ENCODE results near the gene ZBTB7C.

The ZBTB7C gene

GRCh38 chr18:48003426-48004349 is 405.5 kb downstream of the ZBTB7C start:
- no peak for TF ChIP-seq CTCF (IDR thresholded peaks at IDR 0.05; ENCODE audit: control insufficient read depth, extremely low read depth, insufficient read depth)
- DNase-seq (ENCODE audit: low read depth), result no peak
- no peak overlapping the region for H3K4me3 ChIP-seq (ENCODE audit: low read depth, low read length)

GRCh38 chr18:48002933-48003365 is 406.2 kb downstream of the ZBTB7C start:
- TF ChIP-seq CTCF (IDR thresholded peaks at IDR 0.05; ENCODE audit: control insufficient read depth, extremely low read depth, insufficient read depth), result no peak
- no peak for DNase-seq (ENCODE audit: low read depth)
- no peak overlapping the region for H3K4me3 ChIP-seq (ENCODE audit: low read depth, low read length)

- no peak for DNase-seq (ENCODE audit: low read depth)
- no peak for TF ChIP-seq CTCF (IDR thresholded peaks at IDR 0.05; ENCODE audit: control insufficient read depth, extremely low read depth, insufficient read depth)
Observed at GRCh38 chr18:48000701-48001100, 408.5 kb downstream of the ZBTB7C start.

GRCh38 chr18:47999801-48000248 is 409.4 kb downstream of the ZBTB7C start:
- no peak overlapping the region for H3K4me3 ChIP-seq (ENCODE audit: low read depth, low read length)
- no peak for TF ChIP-seq CTCF (IDR thresholded peaks at IDR 0.05; ENCODE audit: control insufficient read depth, extremely low read depth, insufficient read depth)
- DNase-seq (ENCODE audit: low read depth), result no peak

More at GRCh38 chr18:48000701-48001100, 408.5 kb downstream of the ZBTB7C start:
- no peak overlapping the region for H3K4me3 ChIP-seq (ENCODE audit: low read depth, low read length)

GRCh38 chr18:47997338-47997780 is 411.8 kb downstream of the ZBTB7C start:
- peak; percentile 37 for TF ChIP-seq CTCF (IDR thresholded peaks at IDR 0.05; ENCODE audit: control insufficient read depth, extremely low read depth, insufficient read depth)

GRCh38 chr18:47996091-47996541 is 413.1 kb downstream of the ZBTB7C start:
- no peak for DNase-seq (ENCODE audit: low read depth)
- H3K4me3 ChIP-seq (ENCODE audit: low read depth, low read length), result no peak overlapping the region

More at GRCh38 chr18:47997338-47997780, 411.8 kb downstream of the ZBTB7C start:
- no peak for DNase-seq (ENCODE audit: low read depth)
- H3K4me3 ChIP-seq (ENCODE audit: low read depth, low read length), result no peak overlapping the region

More at GRCh38 chr18:47996091-47996541, 413.1 kb downstream of the ZBTB7C start:
- no peak for TF ChIP-seq CTCF (IDR thresholded peaks at IDR 0.05; ENCODE audit: control insufficient read depth, extremely low read depth, insufficient read depth)

Measured in LNCaP clone FGC (cell line).